Body of pancreas (tissue), 4 donors: ENCODE results near the gene UBR3.

ENCODE experiments used
- POLR2A ChIP-seq, 3 donors: fragments of 450-650 bp; IDR thresholded peaks; one replicate each; pipeline ENCODE4 v1.6.1; 2016; ENCODE audit warnings: antibody characterized with exemption in 3 of 3, mild to moderate bottlenecking in 2 of 3
- TF ChIP-seq, protein P1 (sequence below), 7 experiments: fragments of 450-650 bp in 4 of 7; fragments of 200-600 bp in 3 of 7; sonication (generic) in 3 of 7; IDR thresholded peaks; one replicate each; pipeline ENCODE4 v1.5.1; 2016 to 2019; ENCODE audit warnings: antibody characterized with exemption in 7 of 7

DNA sequence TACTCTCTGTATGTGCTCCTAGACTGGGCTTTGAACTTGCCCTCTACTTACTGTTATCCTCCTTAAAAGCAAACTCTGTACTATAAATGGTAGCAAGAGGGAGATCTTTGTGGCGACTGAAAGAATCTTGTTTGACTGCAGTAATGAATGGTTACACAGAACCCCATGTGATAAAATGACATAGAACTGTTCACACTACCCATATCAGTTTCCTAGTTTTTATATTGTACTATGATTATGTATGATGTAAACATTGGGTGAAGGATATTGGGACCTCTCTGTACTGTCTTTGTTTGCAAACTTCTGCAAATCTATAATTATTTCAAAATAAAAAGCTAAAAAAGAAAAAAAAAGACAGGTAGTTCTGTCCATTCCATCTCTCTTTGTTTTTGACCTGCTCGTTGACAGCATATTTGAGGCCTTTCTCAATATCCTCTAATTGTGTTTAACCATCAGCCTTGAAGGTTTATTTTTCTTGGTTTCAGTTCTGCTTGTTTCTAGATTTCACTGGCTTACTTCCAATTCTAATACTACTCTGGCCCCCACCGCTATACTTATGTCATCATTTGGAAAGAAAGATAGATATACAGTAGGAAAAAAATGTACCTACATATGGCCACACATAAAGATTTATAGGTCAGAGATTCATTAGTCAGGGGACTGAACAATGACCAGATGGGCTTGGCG is 271.5 kb downstream of the UBR3 start:
- TF ChIP-seq, protein P1, sequence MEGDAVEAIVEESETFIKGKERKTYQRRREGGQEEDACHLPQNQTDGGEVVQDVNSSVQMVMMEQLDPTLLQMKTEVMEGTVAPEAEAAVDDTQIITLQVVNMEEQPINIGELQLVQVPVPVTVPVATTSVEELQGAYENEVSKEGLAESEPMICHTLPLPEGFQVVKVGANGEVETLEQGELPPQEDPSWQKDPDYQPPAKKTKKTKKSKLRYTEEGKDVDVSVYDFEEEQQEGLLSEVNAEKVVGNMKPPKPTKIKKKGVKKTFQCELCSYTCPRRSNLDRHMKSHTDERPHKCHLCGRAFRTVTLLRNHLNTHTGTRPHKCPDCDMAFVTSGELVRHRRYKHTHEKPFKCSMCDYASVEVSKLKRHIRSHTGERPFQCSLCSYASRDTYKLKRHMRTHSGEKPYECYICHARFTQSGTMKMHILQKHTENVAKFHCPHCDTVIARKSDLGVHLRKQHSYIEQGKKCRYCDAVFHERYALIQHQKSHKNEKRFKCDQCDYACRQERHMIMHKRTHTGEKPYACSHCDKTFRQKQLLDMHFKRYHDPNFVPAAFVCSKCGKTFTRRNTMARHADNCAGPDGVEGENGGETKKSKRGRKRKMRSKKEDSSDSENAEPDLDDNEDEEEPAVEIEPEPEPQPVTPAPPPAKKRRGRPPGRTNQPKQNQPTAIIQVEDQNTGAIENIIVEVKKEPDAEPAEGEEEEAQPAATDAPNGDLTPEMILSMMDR (IDR thresholded peaks at IDR 0.05) = no peak
- no peak for TF ChIP-seq POLR2A (IDR thresholded peaks at IDR 0.05)
